Endodermal cell (in vitro differentiated cells): ENCODE measurements around the gene SEMA3D. TPM values are rescaled to one million over a fixed set of nuclear protein-coding genes. Genes with fewer than 3 reads are reported as not detected.

Experiments used
- DNase-seq: peaks from one replicate; pipeline ENCODE4 v3.0.0-alpha.2; 2017
- H3K27ac ChIP-seq: 2 replicates; pipeline ENCODE4 v1.5.1; 2013; ENCODE audit warnings: mild to moderate bottlenecking, low read depth, low read length, moderate library complexity
- H3K27me3 ChIP-seq: 2 replicates; pipeline ENCODE4 v1.6.1; 2013; ENCODE audit warnings: mild to moderate bottlenecking, low read length, moderate library complexity; ENCODE audit not compliant: insufficient read depth, control insufficient read depth, poor library complexity, severe bottlenecking
- H3K36me3 ChIP-seq: 2 replicates; pipeline ENCODE4 v1.7.0; 2013; ENCODE audit warnings: mild to moderate bottlenecking, low read length, moderate library complexity; ENCODE audit not compliant: control insufficient read depth, insufficient read depth
- H3K4me1 ChIP-seq: one replicate; pipeline ENCODE4 v1.7.0; 2013; ENCODE audit warnings: low read length; ENCODE audit not compliant: control insufficient read depth, insufficient read depth
- H3K4me3 ChIP-seq: 2 replicates; pipeline ENCODE4 v1.5.1; 2013; ENCODE audit warnings: mild to moderate bottlenecking, low read length, moderate library complexity
- H3K9ac ChIP-seq: 2 replicates; pipeline ENCODE4 v1.6.1; 2013; ENCODE audit warnings: mild to moderate bottlenecking, low read length, moderate library complexity; ENCODE audit not compliant: poor library complexity, severe bottlenecking; ENCODE audit errors: extremely low read depth
- H3K9me3 ChIP-seq: 2 replicates; pipeline ENCODE4 v1.6.1; 2013; ENCODE audit warnings: mild to moderate bottlenecking, low read length, moderate library complexity; ENCODE audit not compliant: control insufficient read depth
- H3K27ac Mint-ChIP-seq: 2 replicates; pipeline ENCODE4 v1.8.0; 2020; ENCODE audit warnings: mixed read lengths
- H3K27me3 Mint-ChIP-seq: 2 replicates; pipeline ENCODE4 v1.8.0; 2021; ENCODE audit warnings: mild to moderate bottlenecking, mixed read lengths; ENCODE audit not compliant: insufficient read depth
- H3K36me3 Mint-ChIP-seq: 2 replicates; pipeline ENCODE4 v1.8.0; 2020; ENCODE audit warnings: low read depth, mixed read lengths
- H3K4me1 Mint-ChIP-seq: 2 replicates; pipeline ENCODE4 v1.8.0; 2020; ENCODE audit warnings: mixed read lengths
- H3K4me3 Mint-ChIP-seq: 2 replicates; pipeline ENCODE4 v1.8.0; 2020; ENCODE audit warnings: mild to moderate bottlenecking, moderate library complexity, mixed read lengths
- H3K9me3 Mint-ChIP-seq: 2 replicates; pipeline ENCODE4 v1.8.0; 2020; ENCODE audit warnings: mild to moderate bottlenecking, mixed read lengths
- CTCF ChIP-seq: fragments of 200-600 bp; sonication (generic); conservative IDR thresholded peaks from 2 replicates; pipeline ENCODE4 v1.5.0; 2021; ENCODE audit warnings: antibody characterized with exemption, mild to moderate bottlenecking
- WGBS, 2 experiments: methylation state at CpG; one replicate each; pipeline versions ENCODE4 v1.1.5 to v1.1.7; 2013; ENCODE audit warnings: missing lambda C conversion rate in 2 of 2, mixed read lengths in 1 of 2; ENCODE audit not compliant: insufficient coverage in 1 of 2, insufficient read length in 1 of 2; 5-methylcytosine and 5-hydroxymethylcytosine counted together
- total RNA-seq, 2 donors: library from RNA; stranded (reverse); fragmentation: NEBNext Ultra II Directional in 1 of 2; extraction: Animal tissue kit (Norgen Biotek cat#: 25700) in 1 of 2; gene quantifications; 2 replicates in 1 of 2; 3 replicates in 1 of 2; pipeline ENCODE4 v1.2.1, GENCODE V29; 2021

Gene SEMA3D
- total RNA-seq, 2 donors from 2014 or later: 6.5 to 13.9 TPM

GRCh38 chr7:85055196-85055595 is 131.7 kb downstream of the SEMA3D start:
- no peak overlapping the region for H3K4me3 Mint-ChIP-seq
- Histone ChIP-seq H3K9ac (no peak overlapping the region), H3K9me3 (no peaks in the 10 kb centered on the region), H3K27ac (no peak overlapping the region), H3K27me3 (no peaks in the 10 kb centered on the region), H3K4me3 (no peak overlapping the region), H3K36me3 (no peaks in the 10 kb centered on the region), H3K4me1 (peaks cover 5% of the 10 kb centered on the region)
- H3K27ac Mint-ChIP-seq: no peak overlapping the region
- no peaks in the 10 kb centered on the region for H3K36me3 Mint-ChIP-seq
- peaks cover 16% of the 10 kb centered on the region for H3K4me1 Mint-ChIP-seq
- H3K9me3 Mint-ChIP-seq: no peaks in the 10 kb centered on the region
- WGBS, 2 experiments: 90% methylated on average over 1 of the region's 2 CpGs; no CpG with 5 or more reads in 1 of the 2 experiments
- TF ChIP-seq CTCF: no peak
- no peak for DNase-seq
- H3K27me3 Mint-ChIP-seq: no peaks in the 10 kb centered on the region

- no peak for DNase-seq
- no peak overlapping the region for H3K9ac ChIP-seq
- Mint-ChIP-seq H3K4me1 (peaks cover 20% of the 10 kb centered on the region), H3K27me3 (no peaks in the 10 kb centered on the region), H3K4me3 (no peak overlapping the region), H3K36me3 (no peaks in the 10 kb centered on the region), H3K9me3 (no peaks in the 10 kb centered on the region), H3K27ac (no peak overlapping the region)
- no peak overlapping the region for H3K4me3 ChIP-seq
- H3K27me3 ChIP-seq: no peaks in the 10 kb centered on the region
- peak overlapping the region; percentile 1 for H3K27ac ChIP-seq
- no peaks in the 10 kb centered on the region for H3K36me3 ChIP-seq
- H3K4me1 ChIP-seq: peaks cover 5% of the 10 kb centered on the region
- TF ChIP-seq CTCF: no peak
- no peaks in the 10 kb centered on the region for H3K9me3 ChIP-seq
Measured at GRCh38 chr7:85054306-85054705, 132.6 kb downstream of the SEMA3D start.

- no peak overlapping the region for H3K27ac Mint-ChIP-seq
Measured at GRCh38 chr7:85052894-85053293, 134.0 kb downstream of the SEMA3D start.

More at GRCh38 chr7:85052894-85053293, 134.0 kb downstream of the SEMA3D start:
- no peak for DNase-seq
- no peak overlapping the region for H3K4me3 ChIP-seq
- WGBS, 2 experiments: no CpG with 5 or more reads among the region's 1 CpG
- no peaks in the 10 kb centered on the region for H3K27me3 ChIP-seq
- no peak overlapping the region for H3K4me3 Mint-ChIP-seq
- no peaks in the 10 kb centered on the region for H3K36me3 ChIP-seq
- no peaks in the 10 kb centered on the region for H3K9me3 Mint-ChIP-seq
- H3K27me3 Mint-ChIP-seq: no peaks in the 10 kb centered on the region
- no peaks in the 10 kb centered on the region for H3K9me3 ChIP-seq
- no peak overlapping the region for H3K9ac ChIP-seq
- TF ChIP-seq CTCF: no peak
- peaks cover 5% of the 10 kb centered on the region for H3K4me1 ChIP-seq
- H3K36me3 Mint-ChIP-seq: no peaks in the 10 kb centered on the region
- H3K4me1 Mint-ChIP-seq: peaks cover 21% of the 10 kb centered on the region
- H3K27ac ChIP-seq: no peak overlapping the region
